ENCODE results near the gene SLC66A1.
"Not testable (repeated sequence)": the region's sequence is repeated elsewhere in the genome, so short reads cannot be mapped to it uniquely, and the experiment has no call there.

The SLC66A1 gene

DNA sequence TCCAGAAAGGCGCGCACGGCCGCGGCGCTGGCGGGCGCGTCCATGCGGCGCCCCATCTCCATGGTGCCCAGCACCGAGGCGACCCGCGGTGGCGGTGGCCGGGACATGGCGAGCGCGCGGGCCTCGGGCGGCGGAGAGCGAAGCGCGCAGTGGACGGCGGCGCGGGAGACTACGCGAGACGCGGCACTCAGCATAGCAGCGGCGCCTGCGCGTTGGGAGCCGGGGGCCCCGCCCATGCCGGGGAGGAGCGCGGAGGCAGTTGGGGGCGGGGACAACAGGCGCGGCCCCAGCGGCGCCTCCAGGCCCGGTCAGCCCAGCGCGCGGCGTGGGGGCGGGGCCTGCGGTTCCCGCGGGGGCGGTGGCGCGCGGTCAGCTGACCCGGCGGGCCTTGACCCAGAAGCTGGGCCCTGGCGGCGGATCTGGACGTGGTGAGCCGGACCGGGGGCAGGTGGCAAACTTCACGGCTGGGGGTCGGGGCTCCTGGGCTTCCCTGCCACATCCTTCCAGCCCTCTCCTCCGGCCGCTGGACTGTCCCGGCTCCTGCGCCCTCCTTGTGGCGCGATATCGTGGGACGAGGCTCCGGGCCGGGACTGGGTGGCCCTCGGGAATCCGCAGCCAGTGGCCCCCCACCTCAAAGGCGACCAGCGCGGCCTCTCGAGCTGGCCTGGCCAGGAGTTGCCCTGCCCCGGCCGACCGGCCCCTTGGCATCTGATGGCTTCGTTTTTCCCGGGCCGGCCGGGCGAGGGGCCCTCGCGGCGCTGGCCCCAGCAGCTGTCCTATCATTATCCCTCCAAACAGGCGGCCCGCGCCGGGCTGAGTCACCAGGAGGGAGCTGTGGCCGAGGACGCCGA, at the start of gene SLC66A1, which contains the start of gene AKR7A2:
Gene SLC66A1 (plus strand): TSS at position 396 of the 851 bp plus-strand sequence. CDS start 5,352 bp downstream, outside the sequence.
Gene AKR7A2 (minus strand): TSS at position 214 of the 851 bp plus-strand sequence. CDS start 20 bp downstream, at position 194.
- DNase-seq (ENCODE audit: low spot score) = peak; percentile 97

- DNase-seq (ENCODE audit: low spot score) = no peak
These were observed 49.4 kb upstream of the SLC66A1 start for GRCh38 chr1:19262744-19263143.

GRCh38 chr1:19268445-19268844, 43.7 kb upstream of the SLC66A1 start:
- DNase-seq (ENCODE audit: low spot score) = no peak

GRCh38 chr1:19269427-19270342, 42.4 kb upstream of the SLC66A1 start:
- DNase-seq (ENCODE audit: low spot score) = not testable (repeated sequence)

GRCh38 chr1:19270343-19270730, 41.8 kb upstream of the SLC66A1 start:
- DNase-seq (ENCODE audit: low spot score) = not testable (repeated sequence)

- no peak for DNase-seq (ENCODE audit: low spot score)
These were observed 40.1 kb upstream of the SLC66A1 start for GRCh38 chr1:19272064-19272463.

DNA sequence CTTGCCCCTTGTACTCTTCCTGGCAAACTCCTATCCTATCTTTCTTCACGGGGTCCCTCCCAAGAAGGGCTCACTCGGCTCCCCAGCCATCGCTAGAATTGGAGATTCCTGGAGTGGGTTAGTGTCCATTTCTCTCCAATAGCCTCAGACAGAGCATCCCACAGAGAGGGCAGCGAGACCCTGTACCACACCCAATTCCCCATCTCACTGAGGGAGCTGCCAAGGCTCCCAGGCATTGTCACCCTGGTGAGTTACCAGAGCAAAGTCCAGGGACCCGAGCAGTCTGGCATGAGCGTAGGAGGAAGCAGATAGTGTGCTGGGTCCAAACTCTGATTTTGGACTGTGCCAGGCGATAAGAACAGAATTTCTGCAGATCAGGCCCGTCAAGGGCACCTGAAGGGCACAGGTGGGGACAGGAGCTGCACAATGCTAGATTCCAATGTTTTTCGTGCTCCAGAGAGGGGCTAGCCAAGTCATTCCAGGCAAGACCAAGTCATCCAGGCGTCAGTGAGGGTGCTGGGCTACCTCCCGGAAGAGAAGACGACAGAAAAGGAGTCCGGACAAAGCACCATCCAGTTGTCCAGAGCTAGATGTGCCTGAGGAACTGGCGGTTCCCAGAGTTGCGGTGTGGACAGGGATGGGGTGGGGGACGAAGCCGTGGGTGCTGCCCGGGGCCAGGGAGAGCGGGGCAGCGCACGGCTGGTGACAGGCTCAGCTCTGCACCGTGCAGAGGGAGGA, 38.9 kb upstream of the SLC66A1 start:
- DNase-seq (ENCODE audit: low spot score) = no peak

GRCh38 chr1:19273844-19274531, 38.1 kb upstream of the SLC66A1 start:
- not testable (repeated sequence) for DNase-seq (ENCODE audit: low spot score)

DNA sequence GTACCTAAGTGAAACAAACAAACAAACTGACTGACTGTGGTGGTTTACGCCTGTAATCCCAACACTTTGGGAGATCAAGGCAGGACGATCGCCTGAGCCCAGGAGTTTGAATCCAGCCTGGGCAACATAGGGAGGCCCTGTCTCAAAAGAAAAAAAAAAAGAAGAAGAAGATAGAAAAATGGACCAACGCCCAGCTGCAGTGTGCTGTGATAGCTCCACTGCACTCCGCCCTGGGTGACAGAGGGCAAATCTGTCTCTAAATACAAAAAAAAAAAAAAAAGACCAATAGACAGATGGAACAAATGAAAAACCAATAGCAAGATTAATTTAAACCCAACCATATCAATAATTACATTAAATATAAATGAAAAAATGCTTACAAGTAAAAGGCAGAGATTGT, 37.5 kb upstream of the SLC66A1 start:
- DNase-seq (ENCODE audit: low spot score) = no peak

GRCh38 chr1:19283891-19284290, 28.2 kb upstream of the SLC66A1 start:
- DNase-seq (ENCODE audit: low spot score) = no peak

GRCh38 chr1:19284881-19285280, 27.2 kb upstream of the SLC66A1 start:
- no peak for DNase-seq (ENCODE audit: low spot score)

- DNase-seq (ENCODE audit: low spot score) = not testable (repeated sequence)
These were observed 26.8 kb upstream of the SLC66A1 start for GRCh38 chr1:19285366-19285765.

DNA sequence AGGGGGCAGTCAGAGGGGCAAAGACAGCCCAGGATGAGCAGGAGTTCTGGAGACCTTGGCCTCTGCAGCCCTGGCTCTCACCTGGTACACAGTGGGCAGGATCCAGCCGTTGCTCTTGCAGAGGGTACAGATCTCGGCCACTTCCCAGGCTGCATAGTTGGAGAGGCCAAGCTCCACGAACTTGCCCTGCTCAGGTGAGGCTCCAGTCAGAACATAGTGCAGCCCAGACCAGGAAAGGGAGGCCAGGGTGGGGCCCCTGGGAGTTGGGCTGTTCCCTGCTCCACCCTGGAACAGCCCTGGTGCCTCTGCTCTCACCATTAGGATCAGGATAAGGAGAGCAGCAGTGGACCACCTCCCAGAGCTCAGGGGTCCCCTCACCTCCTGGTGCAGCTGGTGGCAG, 26.3 kb upstream of the SLC66A1 start:
- not testable (repeated sequence) for DNase-seq (ENCODE audit: low spot score)

GRCh38 chr1:19287436-19288185, 24.5 kb upstream of the SLC66A1 start:
- no peak for DNase-seq (ENCODE audit: low spot score)

DNA sequence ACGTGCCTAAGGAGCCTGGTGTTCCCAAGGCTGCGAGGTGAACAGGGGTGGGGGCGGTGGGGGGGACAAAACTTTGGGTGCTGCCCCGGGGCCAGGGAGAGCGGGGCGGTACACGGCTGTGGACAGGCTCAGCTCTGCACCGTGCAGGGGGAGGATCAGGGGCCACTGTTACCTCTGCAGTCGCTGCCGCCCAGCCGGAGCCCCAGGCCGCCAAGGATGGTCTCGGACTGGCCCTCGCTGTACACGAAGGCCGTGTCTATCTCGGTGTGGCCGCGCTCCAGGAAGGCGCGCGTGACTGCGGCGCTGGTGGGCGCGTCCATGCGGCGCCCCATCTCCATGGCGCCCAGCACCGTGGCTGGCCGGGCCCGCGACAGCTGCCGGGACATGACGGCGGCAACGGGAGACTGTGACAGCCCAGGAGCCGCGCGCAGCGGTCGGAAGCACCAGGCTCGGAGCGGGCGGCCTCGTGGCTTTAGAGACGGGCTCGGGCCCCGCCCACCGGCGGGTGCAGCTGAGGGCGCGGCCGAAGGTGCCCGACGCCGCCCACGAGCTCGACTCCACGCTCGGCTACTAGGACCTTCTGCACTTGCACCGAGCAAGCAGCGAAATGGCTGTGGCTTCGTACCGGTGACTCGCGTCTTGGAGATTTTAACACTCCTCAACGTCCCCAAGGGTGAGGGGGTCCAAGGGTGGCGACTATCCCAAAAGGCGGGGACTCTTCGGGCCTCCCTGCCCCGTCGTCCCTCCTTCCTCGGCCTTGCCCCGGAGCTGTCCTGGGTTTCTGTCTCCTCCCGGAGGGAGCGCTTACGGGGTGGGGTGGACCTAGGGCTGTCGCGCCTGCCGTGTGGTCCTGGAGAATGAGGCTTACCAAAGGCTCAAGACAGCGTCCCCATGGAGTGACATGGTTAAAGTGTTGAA, 23.5 kb upstream of the SLC66A1 start, which contains the start of gene AKR7A3:
Gene AKR7A3 (minus strand): TSS at position 447 of the 918 bp plus-strand sequence. CDS start 61 bp downstream, at position 386.
- DNase-seq (ENCODE audit: low spot score) = peak; percentile 64

DNA sequence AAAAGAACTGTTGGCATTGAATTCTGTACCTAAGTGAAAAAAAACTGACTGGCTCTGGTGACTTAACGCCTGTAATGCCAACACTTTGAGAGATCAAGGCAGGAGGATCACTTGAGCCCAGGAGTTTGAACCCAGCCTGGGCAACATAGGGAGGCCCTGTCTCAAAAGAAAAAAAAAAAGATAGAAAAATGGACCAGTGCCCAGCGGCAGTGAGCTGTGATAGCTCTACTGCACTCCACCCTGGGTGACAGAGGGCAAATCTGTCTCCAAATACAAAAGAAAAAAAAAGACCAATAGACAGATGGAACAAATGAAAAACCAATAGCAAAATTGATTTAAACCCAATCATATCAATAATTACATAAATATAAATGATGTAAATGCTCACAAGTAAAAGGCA, 22.9 kb upstream of the SLC66A1 start:
- no peak for DNase-seq (ENCODE audit: low spot score)

- DNase-seq (ENCODE audit: low spot score) = no peak
These were observed 17.5 kb upstream of the SLC66A1 start for GRCh38 chr1:19294638-19295037.

DNA sequence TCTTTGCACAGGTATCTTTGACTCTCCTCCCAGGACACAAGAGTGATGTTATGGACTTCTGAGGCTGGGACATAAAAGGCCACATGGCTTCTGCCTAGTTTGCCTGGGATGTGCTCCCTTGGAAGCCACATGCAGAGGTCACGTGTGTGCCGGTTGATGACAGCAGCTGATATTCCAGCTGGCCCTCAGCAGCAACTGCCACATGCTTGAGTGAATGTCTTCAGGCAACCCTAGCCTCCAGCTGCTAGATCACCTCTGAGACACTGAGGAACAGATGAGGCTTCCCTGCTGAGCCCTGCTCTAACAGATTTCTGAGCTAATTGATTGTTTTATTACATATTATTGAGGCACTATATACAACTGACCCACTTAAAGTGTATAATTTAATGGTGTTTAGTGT, 11.9 kb upstream of the SLC66A1 start:
- DNase-seq (ENCODE audit: low spot score) = no peak

GRCh38 chr1:19304081-19304480, 8.0 kb upstream of the SLC66A1 start:
- DNase-seq (ENCODE audit: low spot score) = not testable (repeated sequence)

All from hepatic stellate cell (primary cell).